GM13976 (cell line): Measurements from ENCODE around the gene AP1G1.

Experiments used
- DNase-seq: peaks from one replicate; pipeline ENCODE4 v3.0.0; 2012; ENCODE audit warnings: low spot score
- CTCF ChIP-seq: IDR thresholded peaks from 2 replicates; pipeline ENCODE4 v1.5.1; 2012; ENCODE audit warnings: borderline replicate concordance, mild to moderate bottlenecking; ENCODE audit not compliant: insufficient read depth; ENCODE audit errors: extremely low read depth, missing control alignments, control extremely low read depth
- in situ Hi-C: fragments of 300-500 bp; cut with MboI; formaldehyde crosslinking; loops from one replicate; pipeline ENCODE4 v1.12.0; 2022; ENCODE audit warnings: low sequenced_read_pairs, mixed read lengths, inconsistent platforms; ENCODE audit not compliant: unreplicated experiment

AP1G1 gene

GRCh38 chr16:71723537-71724319 is 84.9 kb downstream of the AP1G1 start:
- peak; percentile 9 for TF ChIP-seq CTCF
- in situ Hi-C loops = no loop called here
- DNase-seq = peak; percentile 95

GRCh38 chr16:71722801-71723536 is 85.7 kb downstream of the AP1G1 start:
- in situ Hi-C loops = no loop called here
- TF ChIP-seq CTCF = no peak
- peak; percentile 76 for DNase-seq

- in situ Hi-C loops = no loop called here
- DNase-seq = no peak
- TF ChIP-seq CTCF = no peak
These were observed 87.4 kb downstream of the AP1G1 start for GRCh38 chr16:71721066-71721740.

- in situ Hi-C loops = no loop called here
- no peak for DNase-seq
- no peak for TF ChIP-seq CTCF
These were observed 96.1 kb downstream of the AP1G1 start for GRCh38 chr16:71712501-71712900.

GRCh38 chr16:71711789-71712188 is 96.8 kb downstream of the AP1G1 start:
- no peak for TF ChIP-seq CTCF
- DNase-seq = no peak
- in situ Hi-C loops = no loop called here

GRCh38 chr16:71709229-71709781 is 99.3 kb downstream of the AP1G1 start:
- no peak for TF ChIP-seq CTCF
- in situ Hi-C loops = no loop called here
- no peak for DNase-seq
